GM21381 (cell line): ENCODE measurements around the gene RPL29.
A peak's percentile ranks its signal among the peaks of the same experiment; 100 is the strongest.
"Not testable (repeated sequence)": the region's sequence is repeated elsewhere in the genome, so short reads cannot be mapped to it uniquely, and the experiment has no call there.

ENCODE experiments used
- ATAC-seq: cut with Tn5 transposase; IDR thresholded peaks from one replicate; pipeline ENCODE4 v1.9.1; 2021; ENCODE audit warnings: mild to moderate bottlenecking, moderate library complexity; ENCODE audit not compliant: unreplicated experiment

RPL29 gene

DNA sequence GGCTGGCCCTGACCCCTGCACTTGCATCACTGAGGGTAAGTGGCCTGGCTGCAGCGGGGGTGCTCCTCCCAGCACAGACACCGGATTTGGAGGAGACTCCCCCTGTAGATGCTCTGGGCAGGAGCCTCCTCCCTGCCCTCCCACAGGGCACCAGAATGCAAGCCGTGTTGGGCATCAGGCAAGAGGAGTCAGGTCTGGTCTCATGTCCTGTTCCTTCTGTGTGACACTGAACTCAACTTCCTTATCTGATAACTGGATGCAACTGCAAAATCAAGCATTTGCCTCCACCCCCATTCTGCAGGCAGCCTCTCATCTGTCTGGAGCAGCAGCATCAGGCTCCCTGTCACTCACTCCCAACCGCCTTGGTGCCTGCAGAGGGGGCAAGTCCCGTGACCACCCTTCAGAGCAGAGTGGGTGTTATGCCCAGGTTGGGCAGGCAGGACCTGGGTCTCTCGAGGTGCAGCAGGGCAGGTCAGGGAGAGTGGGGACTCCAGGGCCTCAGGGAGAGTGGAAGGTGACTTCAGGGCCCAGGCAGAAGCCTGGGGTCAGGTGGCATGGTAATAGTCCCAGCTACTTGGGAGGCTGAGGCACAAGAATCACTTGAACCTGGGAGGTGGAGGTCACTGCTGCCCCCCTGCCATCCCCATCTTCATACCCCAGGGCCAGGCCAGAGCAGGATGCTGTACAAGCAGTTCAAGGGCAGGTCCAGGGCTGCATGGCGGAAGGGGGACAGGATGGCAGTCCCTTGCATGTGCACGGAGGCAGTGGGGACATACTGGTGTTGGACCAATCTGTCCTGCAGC lies 10.5 kb upstream of the RPL29 start:
- ATAC-seq = no peak

DNA sequence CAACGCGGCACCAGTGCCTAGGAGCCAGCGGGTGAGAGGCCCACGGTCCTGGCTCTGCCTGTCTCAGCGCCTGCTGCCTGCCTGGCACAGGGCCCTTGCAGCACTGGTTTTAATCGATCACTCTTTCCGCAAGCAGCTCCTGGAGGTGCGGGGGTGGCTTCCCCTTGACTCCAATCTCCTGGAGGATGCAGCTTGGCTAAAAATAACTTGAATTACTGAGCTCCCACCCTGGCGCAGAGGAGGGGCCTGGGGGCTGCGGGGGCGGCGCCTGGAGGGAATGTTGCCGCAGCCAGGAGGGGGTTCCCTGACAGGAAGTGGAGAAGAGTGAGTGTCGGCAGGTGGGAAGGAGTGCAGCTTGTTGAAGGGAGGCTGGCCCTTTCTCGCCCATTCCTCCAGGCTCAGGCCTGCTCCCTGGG lies 9.9 kb upstream of the RPL29 start:
- no peak for ATAC-seq

GRCh38 chr3:52004906-52005395 lies 9.3 kb upstream of the RPL29 start:
- no peak for ATAC-seq

GRCh38 chr3:52004163-52004787 lies 8.6 kb upstream of the RPL29 start:
- no peak for ATAC-seq

DNA sequence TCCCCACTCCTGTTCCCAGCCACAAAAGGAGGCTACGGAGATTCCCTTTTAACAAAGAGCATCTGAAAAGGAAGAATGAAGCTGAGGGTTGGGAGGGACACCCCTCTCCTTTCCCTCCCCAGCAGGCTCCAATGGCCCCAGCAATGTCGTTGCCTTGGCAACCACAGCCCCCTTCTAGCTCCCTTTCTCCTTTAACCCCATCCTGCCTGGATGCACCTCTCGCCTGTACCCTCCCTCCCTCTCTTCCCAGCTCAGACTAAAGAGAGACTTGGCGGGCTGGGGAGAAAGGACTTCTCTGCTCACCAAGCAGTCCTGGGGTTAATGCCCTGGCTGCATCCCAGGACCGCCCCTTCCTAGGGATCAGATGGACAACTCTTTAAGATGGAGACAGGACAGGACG lies 7.1 kb upstream of the RPL29 start:
- ATAC-seq = no peak

GRCh38 chr3:52001443-52001974 lies 5.8 kb upstream of the RPL29 start:
- ATAC-seq = peak; percentile 83

DNA sequence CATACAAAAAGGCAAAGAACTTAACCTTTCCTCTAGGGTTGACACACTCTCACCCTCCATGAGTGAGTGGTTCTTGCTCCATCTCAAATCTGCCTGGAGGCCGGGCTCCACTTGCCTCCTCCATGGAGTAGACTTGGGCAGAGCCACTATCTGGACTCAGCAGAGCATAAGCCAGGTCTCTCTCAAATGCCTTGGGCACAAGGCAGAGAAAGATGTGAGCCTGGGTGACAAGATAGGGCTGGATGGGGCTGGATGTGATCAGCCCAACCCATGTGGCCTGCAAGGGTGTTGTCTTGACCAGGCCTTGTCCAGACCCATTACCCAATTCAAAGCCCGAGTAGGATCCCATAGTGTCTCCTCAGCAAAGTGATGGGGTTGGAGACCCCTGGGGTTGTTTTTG lies 4.2 kb upstream of the RPL29 start:
- ATAC-seq = no peak

DNA sequence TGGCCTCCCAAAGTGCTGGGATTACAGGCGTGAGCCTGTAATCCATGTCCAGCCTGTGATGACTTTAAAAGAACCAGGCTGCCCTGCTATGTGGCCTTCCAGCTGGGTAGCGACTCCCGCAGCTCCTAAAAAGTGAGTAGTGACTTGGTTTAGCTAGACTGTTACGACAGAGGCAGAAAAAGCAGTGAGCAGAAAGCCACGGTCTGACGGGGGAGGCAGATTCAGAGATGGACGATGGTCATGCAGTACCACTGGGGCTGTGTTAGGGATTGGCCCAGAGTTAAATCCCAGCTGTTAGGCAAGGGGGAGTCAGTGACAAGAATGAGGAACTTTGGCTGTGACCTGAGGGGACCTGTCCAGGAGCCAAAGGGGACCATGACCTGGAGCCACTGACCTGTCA lies 3.1 kb upstream of the RPL29 start:
- no peak for ATAC-seq

GRCh38 chr3:51997935-51998596 lies 2.4 kb upstream of the RPL29 start:
- ATAC-seq = no peak

DNA sequence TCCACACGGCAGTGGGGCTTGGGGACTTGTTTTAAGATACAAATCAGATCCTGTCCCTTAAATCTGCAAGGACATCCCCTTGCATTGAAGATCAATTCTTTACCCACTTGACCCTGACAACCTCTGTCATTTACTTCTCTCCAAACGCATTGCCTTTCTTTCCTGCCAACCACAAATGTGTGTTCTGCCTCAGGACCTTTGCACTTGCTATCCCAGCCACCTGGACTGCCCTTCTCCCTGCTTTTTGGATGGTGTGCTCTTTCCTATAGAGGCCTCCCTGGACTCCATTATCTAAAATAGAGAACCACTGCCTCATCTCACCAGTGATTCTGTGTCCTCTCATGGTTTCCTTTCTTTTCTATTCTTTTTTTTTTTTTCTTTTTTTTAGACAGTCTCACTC lies 1.5 kb upstream of the RPL29 start:
- ATAC-seq = no peak

DNA sequence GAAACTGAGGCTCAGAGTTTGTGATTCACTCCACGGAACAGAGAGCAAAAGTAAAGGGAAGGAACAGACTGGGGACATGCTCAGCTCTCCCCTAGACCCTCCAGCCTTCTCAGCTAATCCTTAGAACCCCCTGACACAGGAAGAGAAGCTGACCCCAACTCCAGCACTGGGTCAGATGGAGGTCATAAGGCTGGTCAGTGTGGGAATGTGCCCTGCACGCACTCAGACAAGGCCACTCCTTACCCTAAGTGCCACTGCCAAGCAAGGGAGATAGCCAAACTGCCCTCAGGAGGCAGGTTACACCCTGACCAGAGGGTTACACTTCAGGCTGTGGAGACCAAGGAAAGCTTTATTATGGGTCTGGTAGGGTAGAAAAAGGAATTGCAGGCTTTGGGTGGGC lies 1.2 kb downstream of the RPL29 start:
- ATAC-seq = no peak

- not testable (repeated sequence) for ATAC-seq
Observed at GRCh38 chr3:51993657-51994056, 2.0 kb downstream of the RPL29 start.

- ATAC-seq = no peak
Observed at GRCh38 chr3:51992017-51992682, 3.5 kb downstream of the RPL29 start.

GRCh38 chr3:51990501-51990971 lies 5.2 kb downstream of the RPL29 start:
- ATAC-seq = not testable (repeated sequence)

DNA sequence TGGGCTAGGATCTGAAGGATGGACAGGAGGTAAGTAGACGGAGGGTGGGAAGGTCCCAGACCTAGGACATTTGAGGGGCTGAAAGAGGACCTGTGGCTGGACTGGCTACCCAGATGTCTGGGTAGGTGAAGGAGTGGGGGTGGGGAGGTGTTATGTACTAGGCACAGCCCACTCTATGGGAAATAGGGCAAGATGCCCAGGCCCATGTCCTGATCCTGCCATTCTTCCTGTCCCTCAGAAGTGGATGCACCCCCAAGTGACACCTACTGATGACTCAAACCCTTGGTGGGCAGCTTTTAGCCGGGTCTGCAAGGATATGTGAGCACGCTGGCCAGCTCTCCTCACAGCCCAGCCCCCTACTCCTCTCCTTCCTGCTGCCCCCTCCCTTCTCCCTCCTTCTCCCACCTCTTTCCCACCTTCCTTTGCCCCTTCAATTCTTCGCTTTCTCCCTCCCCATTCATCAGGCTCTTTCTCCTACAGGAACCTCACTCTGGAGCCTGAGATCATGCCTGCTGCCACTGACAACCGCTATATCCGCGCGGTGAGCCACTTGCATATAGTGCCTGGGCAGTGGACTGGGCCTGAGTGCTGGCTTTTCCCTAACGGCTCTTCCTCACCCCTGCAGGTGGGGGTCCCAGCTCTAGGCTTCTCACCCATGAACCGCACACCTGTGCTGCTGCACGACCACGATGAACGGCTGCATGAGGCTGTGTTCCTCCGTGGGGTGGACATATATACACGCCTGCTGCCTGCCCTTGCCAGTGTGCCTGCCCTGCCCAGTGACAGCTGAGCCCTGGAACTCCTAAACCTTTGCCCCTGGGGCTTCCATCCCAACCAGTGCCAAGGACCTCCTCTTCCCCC lies 7.2 kb downstream of the RPL29 start:
- ATAC-seq = no peak

DNA sequence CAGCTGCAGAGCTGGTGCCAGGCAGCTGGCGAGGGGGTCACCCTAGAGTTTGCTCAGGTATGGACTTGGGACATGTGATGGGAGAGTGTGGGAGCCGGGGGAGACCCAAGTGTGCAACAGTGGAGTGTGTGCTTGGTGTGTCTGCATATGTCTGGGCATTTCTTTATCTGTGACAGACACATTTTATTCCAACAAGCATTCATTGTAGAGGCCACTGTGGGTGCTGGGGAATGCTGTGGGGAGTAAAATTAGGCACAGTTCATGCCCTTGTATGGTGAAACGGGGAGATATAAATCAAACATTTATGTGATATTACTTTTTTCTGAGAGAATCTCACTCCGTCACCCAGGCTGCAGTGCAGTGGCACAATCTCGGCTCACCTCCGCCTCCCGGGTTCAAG lies 8.1 kb downstream of the RPL29 start:
- ATAC-seq = no peak

- no peak for ATAC-seq
Observed at GRCh38 chr3:51986010-51986947, 9.4 kb downstream of the RPL29 start.

- ATAC-seq = no peak
Observed at GRCh38 chr3:51985063-51985462, 10.6 kb downstream of the RPL29 start.

DNA sequence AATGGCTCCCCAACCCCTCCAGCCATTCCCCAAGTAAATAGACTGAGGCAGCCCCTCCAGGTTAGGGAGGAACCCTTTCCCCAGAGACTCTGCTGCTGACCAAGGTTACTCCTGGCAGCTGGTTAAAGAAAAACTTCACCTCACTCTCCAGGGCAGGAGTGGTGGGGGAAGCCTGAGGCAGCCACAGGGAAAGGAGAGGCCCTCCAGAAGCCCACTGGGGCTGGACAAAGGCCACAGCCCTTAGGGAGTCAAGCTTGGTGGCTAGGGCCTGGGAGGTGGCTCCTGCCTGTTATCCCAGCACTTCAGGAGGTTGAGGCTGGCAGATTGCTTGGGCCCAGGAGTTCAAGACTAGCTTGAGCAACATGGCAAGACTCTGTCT lies 11.4 kb downstream of the RPL29 start:
- no peak for ATAC-seq
